ENCODE results near the gene HOXA6.

HOXA6 gene

DNA sequence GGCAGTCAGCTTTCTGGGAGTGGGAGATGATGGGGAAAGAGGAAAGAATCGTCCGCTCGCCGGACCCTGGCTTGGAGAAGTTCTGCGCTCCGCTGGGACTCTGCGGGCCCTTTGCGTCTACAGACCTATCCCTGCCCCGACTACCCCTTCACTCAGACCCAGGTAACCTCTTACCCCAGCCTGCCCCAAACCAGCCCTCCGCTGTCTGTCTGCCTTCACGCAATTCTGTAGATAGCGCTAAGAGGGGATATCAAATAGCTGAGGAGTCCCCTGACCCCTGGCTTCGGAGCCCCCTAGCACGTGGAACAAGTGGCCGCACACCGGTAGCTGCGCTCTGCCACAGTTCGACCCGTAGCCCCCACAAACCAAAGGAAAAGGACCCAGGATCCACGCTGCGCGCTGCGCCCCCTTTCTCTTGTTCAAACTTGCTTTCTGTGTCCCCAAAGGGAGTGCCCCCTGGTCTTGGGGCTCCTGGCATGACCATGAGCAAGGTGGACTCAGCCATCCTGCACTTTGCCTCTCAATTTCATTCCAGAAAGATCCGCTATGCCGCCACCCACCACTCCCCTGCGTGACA lies 24.0 kb downstream of the HOXA6 start:
- Histone ChIP-seq H3K4me3 (ENCODE audit: low read depth in 1 of 2, low read length in 2 of 2) (no peak overlapping the region), H2AFZ (ENCODE audit: low read depth, low read length) (no peak overlapping the region), H3K9ac (ENCODE audit: low read depth, low read length) (no peak overlapping the region), H3K79me2 (ENCODE audit: insufficient read depth, low read length) (no peaks in the 10 kb centered on the region), H3K27ac (ENCODE audit: low read length) (no peak overlapping the region), H3K9me3 (ENCODE audit: insufficient read depth, low read length, severe bottlenecking) (no peaks in the 10 kb centered on the region), H3K36me3 (ENCODE audit: insufficient read depth, low read length) (no peaks in the 10 kb centered on the region), H3K4me2 (ENCODE audit: insufficient read depth, low read length) (no peak overlapping the region), H3K4me1 (ENCODE audit: insufficient read depth, low read length) (no peaks in the 10 kb centered on the region), H3K27me3 (ENCODE audit: insufficient read depth, low read length, poor library complexity) (no peaks in the 10 kb centered on the region), H4K20me1 (ENCODE audit: insufficient read depth, low read length) (no peaks in the 10 kb centered on the region)
- TF ChIP-seq, protein P1, sequence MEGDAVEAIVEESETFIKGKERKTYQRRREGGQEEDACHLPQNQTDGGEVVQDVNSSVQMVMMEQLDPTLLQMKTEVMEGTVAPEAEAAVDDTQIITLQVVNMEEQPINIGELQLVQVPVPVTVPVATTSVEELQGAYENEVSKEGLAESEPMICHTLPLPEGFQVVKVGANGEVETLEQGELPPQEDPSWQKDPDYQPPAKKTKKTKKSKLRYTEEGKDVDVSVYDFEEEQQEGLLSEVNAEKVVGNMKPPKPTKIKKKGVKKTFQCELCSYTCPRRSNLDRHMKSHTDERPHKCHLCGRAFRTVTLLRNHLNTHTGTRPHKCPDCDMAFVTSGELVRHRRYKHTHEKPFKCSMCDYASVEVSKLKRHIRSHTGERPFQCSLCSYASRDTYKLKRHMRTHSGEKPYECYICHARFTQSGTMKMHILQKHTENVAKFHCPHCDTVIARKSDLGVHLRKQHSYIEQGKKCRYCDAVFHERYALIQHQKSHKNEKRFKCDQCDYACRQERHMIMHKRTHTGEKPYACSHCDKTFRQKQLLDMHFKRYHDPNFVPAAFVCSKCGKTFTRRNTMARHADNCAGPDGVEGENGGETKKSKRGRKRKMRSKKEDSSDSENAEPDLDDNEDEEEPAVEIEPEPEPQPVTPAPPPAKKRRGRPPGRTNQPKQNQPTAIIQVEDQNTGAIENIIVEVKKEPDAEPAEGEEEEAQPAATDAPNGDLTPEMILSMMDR (IDR thresholded peaks at IDR 0.05; ENCODE audit: borderline replicate concordance, extremely low read depth, low read length, poor library complexity, severe bottlenecking), result no peak
- no peak for TF ChIP-seq EZH2 (IDR thresholded peaks at IDR 0.05; ENCODE audit: borderline replicate concordance, low read depth, low read length, severe bottlenecking)
- DNase-seq (no peak), ATAC-seq (ENCODE audit: insufficient read depth, low read depth) (no peak)

- no peak for TF ChIP-seq EZH2 (IDR thresholded peaks at IDR 0.05; ENCODE audit: borderline replicate concordance, low read depth, low read length, severe bottlenecking)
- TF ChIP-seq, protein P1 (IDR thresholded peaks at IDR 0.05; ENCODE audit: borderline replicate concordance, extremely low read depth, low read length, poor library complexity, severe bottlenecking), result no peak
- no peak overlapping the region for H3K9ac ChIP-seq (ENCODE audit: low read depth, low read length)
- H2AFZ ChIP-seq (ENCODE audit: low read depth, low read length), result no peak overlapping the region
- no peak overlapping the region for H3K4me2 ChIP-seq (ENCODE audit: insufficient read depth, low read length)
- DNase-seq (no peak), ATAC-seq (ENCODE audit: insufficient read depth, low read depth) (no peak)
- no peaks in the 10 kb centered on the region for H3K36me3 ChIP-seq (ENCODE audit: insufficient read depth, low read length)
- no peaks in the 10 kb centered on the region for H3K4me1 ChIP-seq (ENCODE audit: insufficient read depth, low read length)
- no peak overlapping the region for H3K4me3 ChIP-seq (ENCODE audit: low read depth in 1 of 2, low read length in 2 of 2)
- no peaks in the 10 kb centered on the region for H3K9me3 ChIP-seq (ENCODE audit: insufficient read depth, low read length, severe bottlenecking)
- no peaks in the 10 kb centered on the region for H3K27me3 ChIP-seq (ENCODE audit: insufficient read depth, low read length, poor library complexity)
- H4K20me1 ChIP-seq (ENCODE audit: insufficient read depth, low read length), result no peaks in the 10 kb centered on the region
- no peak overlapping the region for H3K27ac ChIP-seq (ENCODE audit: low read length)
- no peaks in the 10 kb centered on the region for H3K79me2 ChIP-seq (ENCODE audit: insufficient read depth, low read length)
Measured at GRCh38 chr7:27123007-27123476, 24.5 kb downstream of the HOXA6 start.

GRCh38 chr7:27122077-27122910 lies 25.3 kb downstream of the HOXA6 start:
- H4K20me1 ChIP-seq (ENCODE audit: insufficient read depth, low read length), result no peaks in the 10 kb centered on the region
- H3K9ac ChIP-seq (ENCODE audit: low read depth, low read length), result no peak overlapping the region
- H3K4me1 ChIP-seq (ENCODE audit: insufficient read depth, low read length), result no peaks in the 10 kb centered on the region
- TF ChIP-seq EZH2 (IDR thresholded peaks at IDR 0.05; ENCODE audit: borderline replicate concordance, low read depth, low read length, severe bottlenecking), result no peak
- TF ChIP-seq, protein P1 (IDR thresholded peaks at IDR 0.05; ENCODE audit: borderline replicate concordance, extremely low read depth, low read length, poor library complexity, severe bottlenecking), result no peak
- ATAC-seq (ENCODE audit: insufficient read depth, low read depth), result no peak
- H3K9me3 ChIP-seq (ENCODE audit: insufficient read depth, low read length, severe bottlenecking), result no peaks in the 10 kb centered on the region
- no peaks in the 10 kb centered on the region for H3K79me2 ChIP-seq (ENCODE audit: insufficient read depth, low read length)
- H3K4me2 ChIP-seq (ENCODE audit: insufficient read depth, low read length), result no peak overlapping the region
- no peaks in the 10 kb centered on the region for H3K36me3 ChIP-seq (ENCODE audit: insufficient read depth, low read length)
- H3K4me3 ChIP-seq (ENCODE audit: low read depth in 1 of 2, low read length in 2 of 2), result no peak overlapping the region
- DNase-seq, result no peak
- no peak overlapping the region for H3K27ac ChIP-seq (ENCODE audit: low read length)
- no peak overlapping the region for H2AFZ ChIP-seq (ENCODE audit: low read depth, low read length)
- no peaks in the 10 kb centered on the region for H3K27me3 ChIP-seq (ENCODE audit: insufficient read depth, low read length, poor library complexity)

Data from DND-41 (cell line).